ENCODE results near the gene ABHD17A.

ABHD17A gene

GRCh38 chr19:1829958-1830357 lies 55.3 kb downstream of the ABHD17A start:
- TF ChIP-seq CTCF (IDR thresholded peaks at IDR 0.05; ENCODE audit: extremely low read depth, insufficient read depth, missing control alignments), result no peak
- no peak for DNase-seq (ENCODE audit: low spot score)
- in situ Hi-C loops (cut with MboI; ENCODE audit: low pct_unique_long_range_greater_than_20kb, low sequenced_read_pairs, unreplicated experiment), result no loop called here

GRCh38 chr19:1828279-1829238 lies 56.7 kb downstream of the ABHD17A start:
- in situ Hi-C loops (cut with MboI; ENCODE audit: low pct_unique_long_range_greater_than_20kb, low sequenced_read_pairs, unreplicated experiment), result no loop called here
- DNase-seq (ENCODE audit: low spot score), result no peak
- no peak for TF ChIP-seq CTCF (IDR thresholded peaks at IDR 0.05; ENCODE audit: extremely low read depth, insufficient read depth, missing control alignments)

- no peak for TF ChIP-seq CTCF (IDR thresholded peaks at IDR 0.05; ENCODE audit: extremely low read depth, insufficient read depth, missing control alignments)
- in situ Hi-C loops (cut with MboI; ENCODE audit: low pct_unique_long_range_greater_than_20kb, low sequenced_read_pairs, unreplicated experiment), result no loop called here
- no peak for DNase-seq (ENCODE audit: low spot score)
Measured at GRCh38 chr19:1827566-1828278, 57.6 kb downstream of the ABHD17A start.

Measured in GM13977 (cell line).